ENCODE data around the gene FCHSD2.

FCHSD2 gene

GRCh38 chr11:72834905-72835304, 307.2 kb downstream of the FCHSD2 start (continued):
- TF ChIP-seq ZNF560 (tag by site-specific recombination; IDR thresholded peaks at IDR 0.05; ENCODE audit: borderline replicate concordance) = no peak
- TF ChIP-seq ZNF624 (tag by site-specific recombination; IDR thresholded peaks at IDR 0.05) = no peak
- no peak for TF ChIP-seq ZNF2 (tag by site-specific recombination; IDR thresholded peaks at IDR 0.05)

- CTCF ChIA-PET = interaction anchor here (1.4 to 2.9 kb wide), 2 partner anchors 16 to 344 kb away, joined by 3 to 10 read pairs; no protein-coding TSS in a partner anchor
- TF ChIP-seq IKZF3 (tag by site-specific recombination; IDR thresholded peaks at IDR 0.05) (no peak), ZNF280D (tag by site-specific recombination; IDR thresholded peaks at IDR 0.05) (no peak), ZNF449 (tag by site-specific recombination; IDR thresholded peaks at IDR 0.05) (no peak), ZNF707 (tag by site-specific recombination; IDR thresholded peaks at IDR 0.05) (no peak), ZNF24 (tag by site-specific recombination; IDR thresholded peaks at IDR 0.05) (no peak), BCL6B (tag by site-specific recombination; IDR thresholded peaks at IDR 0.05) (no peak), GLIS1 (tag by site-specific recombination; IDR thresholded peaks at IDR 0.05) (no peak), ZBTB20 (tag by site-specific recombination; IDR thresholded peaks at IDR 0.05) (no peak), ZFP69B (tag by site-specific recombination; IDR thresholded peaks at IDR 0.05) (no peak), ZNF121 (tag by site-specific recombination; IDR thresholded peaks at IDR 0.05) (no peak), FEZF1 (tag by site-specific recombination; IDR thresholded peaks at IDR 0.05) (no peak), SCRT1 (tag by site-specific recombination; IDR thresholded peaks at IDR 0.05; ENCODE audit: borderline replicate concordance) (no peak)
- POLR2A ChIA-PET = no interaction called here
- no peak overlapping the region for H3K4me3 ChIP-seq (ENCODE audit: low read depth, low read length)
- H3K9me3 ChIP-seq (ENCODE audit: control insufficient read depth, insufficient read depth, low read depth, low read length) = no peaks in the 10 kb centered on the region
- H3K36me3 ChIP-seq (ENCODE audit: control insufficient read depth in 2 of 2, insufficient read depth in 1 of 2, low read length in 2 of 2) = peaks cover 0 to 24% of the 10 kb centered on the region in 2 experiments; a peak in 1 of 3 replicates
- H3K27ac ChIP-seq (ENCODE audit: extremely low read depth, low read depth, low read length) = no peak overlapping the region
- no peaks in the 10 kb centered on the region for H3K4me1 ChIP-seq (ENCODE audit: control insufficient read depth, insufficient read depth, low read length)
Measured at GRCh38 chr11:72833811-72834493, 308.2 kb downstream of the FCHSD2 start.

- Histone ChIP-seq H3K27ac (ENCODE audit: extremely low read depth, low read depth, low read length) (no peak overlapping the region), H3K9me3 (ENCODE audit: control insufficient read depth, insufficient read depth, low read depth, low read length) (no peaks in the 10 kb centered on the region), H3K4me1 (ENCODE audit: control insufficient read depth, insufficient read depth, low read length) (no peaks in the 10 kb centered on the region), H3K36me3 (ENCODE audit: control insufficient read depth in 2 of 2, insufficient read depth in 1 of 2, low read length in 2 of 2) (peaks cover 0 to 16% of the 10 kb centered on the region in 2 experiments; a peak in 1 of 3 replicates), H3K4me3 (ENCODE audit: low read depth, low read length) (no peak overlapping the region)
- CTCF ChIA-PET = interaction anchor here (0.5 to 6.2 kb wide), 5 partner anchors 17 to 351 kb away, joined by 3 to 50 read pairs (median 4); no protein-coding TSS in a partner anchor
- POLR2A ChIA-PET = no interaction called here
- TF ChIP-seq WT1 (tag by site-specific recombination; IDR thresholded peaks at IDR 0.05) (no peak), AEBP2 (tag by site-specific recombination; IDR thresholded peaks at IDR 0.05; ENCODE audit: borderline replicate concordance) (no peak), ZNF623 (tag by site-specific recombination; IDR thresholded peaks at IDR 0.05) (no peak), ZNF324 (tag by site-specific recombination; IDR thresholded peaks at IDR 0.05) (no peak), GLIS2 (tag by site-specific recombination; IDR thresholded peaks at IDR 0.05) (no peak), MZF1 (tag by site-specific recombination; IDR thresholded peaks at IDR 0.05; ENCODE audit: borderline replicate concordance) (no peak), ZNF121 (tag by site-specific recombination; IDR thresholded peaks at IDR 0.05) (no peak), ZNF560 (tag by site-specific recombination; IDR thresholded peaks at IDR 0.05; ENCODE audit: borderline replicate concordance) (no peak), ZNF513 (tag by site-specific recombination; IDR thresholded peaks at IDR 0.05) (no peak), ZNF837 (tag by site-specific recombination; IDR thresholded peaks at IDR 0.05) (no peak)
Measured at GRCh38 chr11:72833083-72833733, 308.9 kb downstream of the FCHSD2 start.

All from HEK293 (cell line).